Endometrial microvascular endothelial cells (primary cell): ENCODE data around the gene CPN2. TPM values are rescaled to one million over a fixed set of nuclear protein-coding genes. Genes with fewer than 3 reads are reported as not detected.

Source experiments
- in situ Hi-C: cut with HindIII; loops from 2 replicates; pipeline ENCODE4 v1.10.0; 2017; ENCODE audit warnings: low sequenced_read_pairs, low pct_unique_long_range_greater_than_20kb; ENCODE audit errors: inconsistent ontology term
- total RNA-seq: library from RNA; depleted of rRNA; stranded (reverse); fragments of >200 nt; gene quantifications from one replicate; pipeline ENCODE4 v1.2.3, GENCODE V29; 2015; ENCODE audit errors: inconsistent ontology term

The CPN2 gene
- total RNA-seq, 1 donor from 2014 or later, result not detected

DNA sequence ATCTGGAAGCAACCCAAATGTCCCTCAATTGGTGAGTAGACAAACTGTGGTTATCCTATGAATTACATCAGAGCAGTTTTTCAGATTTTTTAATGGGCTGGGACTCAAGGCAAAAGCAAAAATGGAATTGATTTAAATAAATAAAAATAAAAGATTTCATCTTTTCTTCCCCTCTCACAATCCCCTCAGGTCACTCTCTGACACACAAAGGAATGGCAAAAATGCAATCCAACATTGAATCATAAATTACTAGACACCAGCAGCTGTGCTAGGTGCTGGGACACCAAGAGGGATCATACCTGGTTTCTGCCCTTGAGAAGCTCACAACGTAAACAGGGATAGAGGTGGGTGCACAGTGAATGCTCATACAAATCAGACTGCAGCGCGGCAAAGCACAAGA lies 58.8 kb downstream of the CPN2 start:
- in situ Hi-C loops, result no loop called here

Other genes starting within 250 kb of the CPN2 start
- gene HES1, start 215.2 kb downstream of the CPN2 start, total RNA-seq, result 13.0 TPM
- not detected for gene LRRC15, start 18.4 kb upstream of the CPN2 start, total RNA-seq
- not detected for gene GP5, start 47.9 kb upstream of the CPN2 start, total RNA-seq
- gene ATP13A3, start 135.7 kb upstream of the CPN2 start, total RNA-seq, result 251 TPM